ENCODE data around the gene SDR42E2.
"Not testable (repeated sequence)": the region's sequence is repeated elsewhere in the genome, so short reads cannot be mapped to it uniquely, and the experiment has no call there.

The SDR42E2 gene

GRCh38 chr16:22161999-22162655 lies at the start of gene SDR42E2:
TSS of gene SDR42E2 (plus strand) at chr16:22162506. CDS start at chr16:22165583, 3,077 bp downstream.
- no peak for DNase-seq

DNA sequence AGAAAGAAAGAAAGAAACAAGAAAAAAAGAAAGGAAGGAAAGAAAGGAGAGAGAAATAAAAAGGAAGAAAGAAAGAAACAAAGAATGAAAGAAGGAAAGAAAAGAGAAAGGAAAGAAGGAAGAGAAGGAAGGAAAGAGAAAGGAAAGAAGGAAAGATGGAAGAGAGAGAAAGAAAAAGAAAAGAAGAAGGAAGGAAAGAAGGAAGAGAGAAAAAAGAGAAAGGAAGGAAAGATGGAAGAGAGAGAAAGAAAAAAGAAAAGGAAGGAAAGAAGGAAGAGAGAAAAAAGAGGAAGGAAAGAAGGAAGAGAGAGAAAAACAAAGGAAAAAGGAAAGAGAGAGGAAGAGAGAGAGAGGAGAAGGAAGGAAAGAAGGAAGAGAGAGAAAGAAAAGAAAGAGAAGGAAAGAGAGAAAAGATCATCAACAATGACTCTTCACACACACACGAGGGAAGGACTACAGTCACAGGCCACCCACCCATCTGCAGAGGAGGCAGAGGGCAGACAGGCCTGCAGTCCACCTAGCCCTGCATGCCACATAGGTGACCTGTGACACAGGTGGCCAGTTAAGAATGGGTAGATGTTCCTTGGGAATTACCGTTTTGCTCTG lies 46.1 kb upstream of the SDR42E2 start:
- no peak for DNase-seq

DNA sequence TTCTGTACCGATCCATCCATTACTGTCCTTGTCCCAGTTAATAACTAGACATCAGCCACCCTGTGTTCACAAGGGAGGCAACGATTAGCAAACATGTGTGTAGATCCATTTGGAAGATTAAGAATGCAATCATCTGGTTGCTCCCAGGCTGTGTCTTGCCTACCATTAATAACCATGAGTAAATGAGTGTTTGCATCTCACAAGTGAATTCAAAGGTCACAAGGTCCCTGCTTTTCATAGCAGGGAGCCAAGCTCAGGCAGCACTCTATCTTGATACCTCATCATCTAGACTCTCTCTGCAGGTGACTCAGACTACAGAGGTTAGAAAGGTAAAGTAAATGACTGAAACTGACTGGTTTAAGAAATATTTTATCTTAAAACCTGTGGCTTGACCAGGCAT lies 44.7 kb upstream of the SDR42E2 start:
- DNase-seq = no peak

- DNase-seq = no peak
Observed at GRCh38 chr16:22120440-22120839, 41.9 kb upstream of the SDR42E2 start.

- no peak for DNase-seq
Observed at GRCh38 chr16:22122239-22122638, 40.1 kb upstream of the SDR42E2 start.

- peak in 1 of 2 experiments; percentile 2 for DNase-seq
Observed at GRCh38 chr16:22123146-22123545, 39.2 kb upstream of the SDR42E2 start.

DNA sequence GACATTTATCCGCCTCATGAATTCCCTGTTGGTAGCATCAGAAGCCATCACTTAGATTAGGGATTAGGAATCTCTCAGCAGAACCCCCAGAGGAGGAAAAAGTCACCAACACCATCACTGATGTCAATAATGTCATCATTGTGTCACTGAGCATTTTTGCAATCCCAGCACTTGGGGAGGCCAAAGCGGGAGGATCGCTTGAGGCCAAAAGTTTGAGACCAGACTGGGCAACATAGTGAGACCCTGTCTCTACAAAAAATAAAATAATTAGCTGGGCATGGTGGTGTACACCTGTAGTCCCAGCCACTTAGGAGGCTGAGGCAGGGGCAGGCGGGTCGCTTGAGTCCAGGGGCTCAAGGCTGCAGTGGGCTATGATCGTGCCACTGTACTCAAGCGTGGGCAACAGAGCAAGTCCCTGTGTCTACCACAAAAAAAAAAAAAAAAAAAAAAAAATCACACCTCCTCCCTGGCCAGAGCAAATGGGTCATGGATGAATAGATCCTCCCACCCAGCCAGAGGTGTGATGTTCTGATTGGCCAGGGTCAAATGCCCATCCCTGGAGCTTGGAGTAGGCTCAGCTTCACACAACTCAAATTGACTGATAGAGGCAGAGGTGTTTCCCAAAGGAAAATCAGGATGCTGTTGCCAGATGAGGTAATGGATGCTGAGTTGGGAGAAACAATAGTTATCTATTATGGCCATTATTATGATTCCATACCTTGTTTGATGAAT lies 38.4 kb upstream of the SDR42E2 start:
- DNase-seq = no peak

GRCh38 chr16:22124583-22125284 lies 37.6 kb upstream of the SDR42E2 start:
- no peak for DNase-seq

DNA sequence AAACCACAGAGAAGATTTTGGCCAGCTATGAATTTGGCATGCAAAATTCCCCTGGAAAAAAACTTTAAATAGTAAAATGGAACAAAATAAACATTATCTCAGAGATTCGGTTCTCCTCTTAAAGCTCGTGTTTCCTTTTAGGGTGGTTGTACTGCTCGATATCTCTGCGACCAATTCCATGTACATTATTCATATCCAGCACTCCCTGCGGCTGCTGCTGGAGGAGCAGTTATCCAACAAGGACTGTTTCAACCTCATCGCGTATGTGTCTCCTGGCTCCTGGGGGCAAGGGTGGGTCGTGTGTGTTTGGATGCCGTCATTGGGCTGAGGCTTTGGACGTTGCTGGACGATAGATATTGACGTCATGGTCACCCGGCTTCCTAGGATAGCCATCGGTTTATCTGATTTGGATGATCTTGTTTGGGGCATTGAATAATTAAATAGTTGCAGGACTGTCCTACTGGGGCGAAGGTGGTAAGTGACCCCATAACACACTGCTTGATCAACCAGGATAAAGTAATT lies 36.2 kb upstream of the SDR42E2 start:
- DNase-seq = no peak

GRCh38 chr16:22128537-22128936 lies 33.8 kb upstream of the SDR42E2 start:
- DNase-seq = not testable (repeated sequence)

- DNase-seq = no peak
Observed at GRCh38 chr16:22130528-22130927, 31.8 kb upstream of the SDR42E2 start.

DNA sequence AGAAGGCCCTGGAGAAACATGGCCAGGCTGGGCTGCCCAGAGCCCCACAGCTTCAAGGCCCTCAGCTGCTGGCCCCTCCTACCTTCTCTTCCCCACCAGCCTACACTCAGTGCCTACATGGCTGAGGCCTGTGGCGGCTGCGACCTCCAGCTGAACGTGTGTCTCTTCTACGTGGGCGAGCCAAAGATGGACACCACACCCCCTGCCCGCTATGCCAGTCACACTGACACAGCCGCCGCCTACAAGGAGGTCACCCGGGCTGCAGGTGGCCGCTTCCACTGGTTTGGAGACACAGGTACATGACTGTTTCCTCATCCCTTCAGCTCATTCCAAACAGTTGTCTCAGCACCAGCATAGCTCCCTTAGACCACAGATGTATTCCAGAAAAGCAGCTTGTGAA lies 29.5 kb upstream of the SDR42E2 start:
- no peak for DNase-seq

GRCh38 chr16:22138482-22138881 lies 23.8 kb upstream of the SDR42E2 start:
- DNase-seq = no peak

DNA sequence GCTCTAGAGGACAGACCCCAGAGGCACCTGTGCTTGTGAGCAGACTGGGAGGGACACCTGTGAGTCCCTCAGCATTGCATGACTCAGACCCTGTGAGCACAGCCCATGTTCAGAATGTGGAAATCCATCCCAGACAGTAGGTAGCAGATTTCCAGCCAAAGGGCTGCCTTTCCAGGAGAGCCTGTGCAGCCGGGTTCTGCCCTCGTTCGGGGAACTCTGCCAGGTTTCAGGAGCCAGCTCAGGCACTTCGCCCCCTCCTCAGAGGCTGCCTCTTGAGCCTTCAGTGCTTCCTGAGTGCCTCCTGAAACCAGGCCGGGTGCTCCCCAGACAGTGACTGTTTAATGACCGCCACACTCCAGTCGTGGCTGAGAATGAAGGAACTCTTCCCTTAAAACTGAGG lies 23.3 kb upstream of the SDR42E2 start:
- no peak for DNase-seq

GRCh38 chr16:22139732-22140131 lies 22.6 kb upstream of the SDR42E2 start:
- no peak for DNase-seq

DNA sequence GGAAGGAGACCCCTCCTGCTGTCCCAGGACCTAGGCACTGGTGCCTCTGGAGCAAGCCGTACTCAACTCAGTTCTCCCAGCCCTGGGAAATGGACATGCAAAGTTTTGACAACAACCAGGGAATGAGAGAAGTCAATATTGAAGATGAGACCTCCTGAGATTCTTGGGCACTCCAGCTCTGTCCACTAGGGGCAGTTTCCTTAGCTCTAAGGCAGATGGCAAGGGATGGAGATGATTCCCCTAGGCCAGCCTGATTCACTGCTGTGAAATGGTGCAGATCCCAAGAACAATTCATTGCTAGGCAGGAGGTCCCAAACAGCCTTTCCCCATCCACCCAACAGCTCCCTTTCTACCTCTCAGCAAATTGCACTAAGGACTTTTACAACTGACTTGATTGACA lies 20.5 kb upstream of the SDR42E2 start:
- DNase-seq = peak in 1 of 2 experiments; percentile 11

- DNase-seq = no peak
Observed at GRCh38 chr16:22144520-22144919, 17.8 kb upstream of the SDR42E2 start.

- no peak for DNase-seq
Observed at GRCh38 chr16:22147853-22148252, 14.5 kb upstream of the SDR42E2 start.

- DNase-seq = no peak
Observed at GRCh38 chr16:22151246-22151998, 10.9 kb upstream of the SDR42E2 start.

- no peak for DNase-seq
Observed at GRCh38 chr16:22152316-22152715, 10.0 kb upstream of the SDR42E2 start.

DNA sequence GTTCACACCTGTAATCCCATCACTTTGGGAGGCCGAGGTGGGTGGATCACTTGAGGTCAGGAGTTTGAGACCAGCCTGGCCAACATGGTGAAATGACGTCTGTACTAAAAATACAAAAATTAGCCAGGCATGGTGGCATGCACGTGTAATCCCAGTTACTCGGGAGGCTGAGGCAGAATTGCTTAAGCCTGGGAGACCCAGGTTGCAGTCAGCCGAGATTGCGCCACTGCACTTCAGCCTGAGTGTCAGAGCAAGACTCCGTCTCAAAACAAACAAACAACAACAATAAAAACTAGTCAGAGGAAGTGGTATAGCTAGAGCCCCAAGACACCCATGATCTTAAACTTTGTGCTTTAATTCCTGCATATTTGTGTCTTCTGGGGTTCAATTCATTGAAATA lies 9.2 kb upstream of the SDR42E2 start:
- not testable (repeated sequence) for DNase-seq

GRCh38 chr16:22161401-22161800 lies 905 bp upstream of the SDR42E2 start:
- DNase-seq = no peak

DNA sequence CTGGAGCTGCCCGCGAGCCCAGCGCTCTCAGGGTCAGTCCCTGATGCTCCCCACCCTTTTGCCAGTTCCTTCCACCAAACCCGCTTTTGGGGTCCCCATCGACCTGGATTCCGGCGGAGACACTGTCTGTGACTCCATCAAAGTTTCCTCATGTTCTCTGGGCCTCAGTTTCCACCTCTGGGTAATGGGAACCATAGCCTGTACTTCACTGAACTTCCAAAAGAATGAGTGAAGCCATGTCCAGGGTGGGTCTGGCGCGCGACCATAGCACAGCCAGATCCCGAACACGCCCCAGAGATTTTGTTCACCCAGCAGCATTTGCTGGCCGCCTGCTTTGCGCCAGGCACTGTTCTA lies 327 bp downstream of the SDR42E2 start:
- DNase-seq = no peak
